Measurements from ENCODE around the gene UCK2. TPM values are rescaled to one million over a fixed set of nuclear protein-coding genes. Genes with fewer than 3 reads are reported as not detected.

UCK2 gene
- total RNA-seq, 1 donor from 2014 or later: 66.7 TPM

DNA sequence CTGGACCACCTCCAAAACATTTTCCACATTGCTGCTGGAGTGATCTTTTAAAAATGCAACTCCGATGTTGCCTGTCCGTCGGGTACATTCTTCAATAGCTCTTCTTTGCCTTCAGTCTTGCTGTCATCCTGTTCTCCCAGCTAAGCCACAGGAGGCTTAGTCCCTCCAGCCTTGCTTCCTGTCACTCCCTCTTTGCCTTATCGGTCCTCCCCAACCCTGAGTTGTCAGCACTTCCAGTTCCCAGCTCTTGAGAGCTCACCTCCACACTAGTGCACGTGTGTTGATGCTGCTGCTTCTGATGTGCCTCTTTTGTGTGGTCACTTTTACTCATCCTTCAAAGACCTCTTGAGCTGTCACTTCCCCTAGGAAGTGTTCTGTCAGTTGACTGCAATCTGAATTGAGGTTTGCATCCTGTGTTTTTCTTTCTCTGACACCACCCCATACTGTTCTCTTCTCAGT is 15.3 kb downstream of the UCK2 start:
- Mint-ChIP-seq H3K4me1 (peaks cover 52% of the 10 kb centered on the region), H3K27me3 (ENCODE audit: low read depth) (no peaks in the 10 kb centered on the region), H3K27ac (ENCODE audit: unreplicated experiment) (no peak overlapping the region), H3K9me3 (no peaks in the 10 kb centered on the region), H3K36me3 (ENCODE audit: low read depth) (peaks cover 4% of the 10 kb centered on the region), H3K4me3 (no peak overlapping the region)
- DNase-seq (ENCODE audit: low read depth, low spot score): no peak
- TF ChIP-seq, protein P1, sequence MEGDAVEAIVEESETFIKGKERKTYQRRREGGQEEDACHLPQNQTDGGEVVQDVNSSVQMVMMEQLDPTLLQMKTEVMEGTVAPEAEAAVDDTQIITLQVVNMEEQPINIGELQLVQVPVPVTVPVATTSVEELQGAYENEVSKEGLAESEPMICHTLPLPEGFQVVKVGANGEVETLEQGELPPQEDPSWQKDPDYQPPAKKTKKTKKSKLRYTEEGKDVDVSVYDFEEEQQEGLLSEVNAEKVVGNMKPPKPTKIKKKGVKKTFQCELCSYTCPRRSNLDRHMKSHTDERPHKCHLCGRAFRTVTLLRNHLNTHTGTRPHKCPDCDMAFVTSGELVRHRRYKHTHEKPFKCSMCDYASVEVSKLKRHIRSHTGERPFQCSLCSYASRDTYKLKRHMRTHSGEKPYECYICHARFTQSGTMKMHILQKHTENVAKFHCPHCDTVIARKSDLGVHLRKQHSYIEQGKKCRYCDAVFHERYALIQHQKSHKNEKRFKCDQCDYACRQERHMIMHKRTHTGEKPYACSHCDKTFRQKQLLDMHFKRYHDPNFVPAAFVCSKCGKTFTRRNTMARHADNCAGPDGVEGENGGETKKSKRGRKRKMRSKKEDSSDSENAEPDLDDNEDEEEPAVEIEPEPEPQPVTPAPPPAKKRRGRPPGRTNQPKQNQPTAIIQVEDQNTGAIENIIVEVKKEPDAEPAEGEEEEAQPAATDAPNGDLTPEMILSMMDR (conservative IDR thresholded peaks at IDR 0.05): no peak

DNA sequence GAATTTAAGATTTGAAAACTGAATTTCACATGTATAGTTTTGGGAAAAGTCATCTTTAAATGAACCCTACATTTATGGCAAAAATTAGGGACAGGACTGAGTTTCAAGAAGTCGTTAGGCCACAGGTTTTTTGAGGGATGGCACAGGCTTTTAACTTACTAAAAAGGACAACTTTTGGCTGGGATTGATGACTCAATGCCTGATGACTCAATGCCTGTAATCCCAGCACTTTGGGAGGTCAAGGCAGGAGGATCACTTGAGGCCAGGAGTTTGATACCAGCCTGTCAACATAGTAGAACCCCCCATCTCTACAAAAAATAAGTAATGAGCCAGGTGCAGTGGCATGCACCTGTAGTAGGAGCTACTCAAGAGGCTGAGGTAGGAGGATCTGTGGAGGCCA is 15.9 kb downstream of the UCK2 start:
- Mint-ChIP-seq H3K9me3 (no peaks in the 10 kb centered on the region), H3K27ac (ENCODE audit: unreplicated experiment) (no peak overlapping the region), H3K27me3 (ENCODE audit: low read depth) (no peaks in the 10 kb centered on the region), H3K4me3 (no peak overlapping the region), H3K36me3 (ENCODE audit: low read depth) (no peaks in the 10 kb centered on the region), H3K4me1 (peaks cover 46% of the 10 kb centered on the region)
- DNase-seq (ENCODE audit: low read depth, low spot score): no peak
- TF ChIP-seq, protein P1 (conservative IDR thresholded peaks at IDR 0.05): no peak

DNA sequence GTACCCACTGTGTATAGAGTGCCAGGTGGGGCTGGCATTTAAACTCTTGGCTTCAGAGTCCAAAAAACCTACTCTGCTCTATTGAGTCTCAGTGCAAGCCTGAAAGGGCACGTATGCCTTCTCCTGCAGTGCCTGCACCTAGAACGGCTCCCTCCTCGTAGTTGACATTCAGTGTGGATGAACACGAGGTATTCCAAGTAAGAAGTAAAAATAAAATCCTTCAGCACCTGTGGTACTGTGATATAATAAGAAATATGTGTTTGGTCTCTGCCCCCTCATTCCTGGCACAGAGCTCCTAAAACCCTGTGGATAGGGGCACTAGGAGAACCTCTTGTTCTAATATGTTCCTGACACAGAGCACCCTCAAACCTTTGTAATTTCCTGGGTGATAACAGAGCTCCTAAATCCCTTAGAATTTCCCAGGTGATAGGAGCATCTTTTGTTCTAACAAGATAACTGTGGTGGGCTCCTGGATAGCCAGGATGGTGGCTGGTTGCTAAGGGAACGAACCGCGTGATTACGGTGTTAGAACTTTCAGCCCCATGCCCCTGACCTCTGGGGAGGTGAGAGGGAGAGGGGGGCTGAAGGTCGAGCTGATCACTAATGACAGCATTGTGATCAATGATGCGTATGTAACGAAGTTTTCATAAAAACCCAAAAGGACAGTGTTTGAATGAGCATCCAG is 16.8 kb downstream of the UCK2 start:
- no peak for DNase-seq (ENCODE audit: low read depth, low spot score)
- Mint-ChIP-seq H3K36me3 (ENCODE audit: low read depth) (peaks cover 2% of the 10 kb centered on the region), H3K27ac (ENCODE audit: unreplicated experiment) (no peak overlapping the region), H3K4me1 (peaks cover 47% of the 10 kb centered on the region), H3K27me3 (ENCODE audit: low read depth) (no peaks in the 10 kb centered on the region), H3K9me3 (no peaks in the 10 kb centered on the region), H3K4me3 (no peak overlapping the region)
- TF ChIP-seq, protein P1 (conservative IDR thresholded peaks at IDR 0.05): no peak

DNA sequence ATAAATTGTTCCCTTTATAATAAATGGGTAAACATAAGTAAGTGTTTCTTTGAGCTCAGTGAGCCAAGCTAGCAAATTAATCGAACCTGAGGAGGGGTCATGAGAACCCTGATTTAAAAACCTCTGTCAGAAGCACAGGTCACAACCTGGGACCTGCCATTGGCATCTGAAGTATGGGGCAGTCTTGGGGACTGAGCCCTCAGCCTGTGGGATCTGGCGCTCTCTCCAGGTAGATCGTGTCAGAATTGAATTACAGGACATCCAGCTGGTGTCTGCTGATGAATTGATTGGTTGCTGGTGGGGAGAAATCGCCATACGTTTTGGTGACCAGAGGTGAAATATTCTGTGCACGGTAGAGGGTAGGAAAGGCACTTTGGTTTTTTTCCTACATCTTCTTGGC is 17.5 kb downstream of the UCK2 start:
- H3K27me3 Mint-ChIP-seq (ENCODE audit: low read depth): no peaks in the 10 kb centered on the region
- H3K9me3 Mint-ChIP-seq: no peaks in the 10 kb centered on the region
- TF ChIP-seq, protein P1 (conservative IDR thresholded peaks at IDR 0.05): no peak
- DNase-seq (ENCODE audit: low read depth, low spot score): no peak
- H3K36me3 Mint-ChIP-seq (ENCODE audit: low read depth): peaks cover 2% of the 10 kb centered on the region
- H3K27ac Mint-ChIP-seq (ENCODE audit: unreplicated experiment): no peak overlapping the region
- H3K4me3 Mint-ChIP-seq: no peak overlapping the region
- peaks cover 45% of the 10 kb centered on the region for H3K4me1 Mint-ChIP-seq

DNA sequence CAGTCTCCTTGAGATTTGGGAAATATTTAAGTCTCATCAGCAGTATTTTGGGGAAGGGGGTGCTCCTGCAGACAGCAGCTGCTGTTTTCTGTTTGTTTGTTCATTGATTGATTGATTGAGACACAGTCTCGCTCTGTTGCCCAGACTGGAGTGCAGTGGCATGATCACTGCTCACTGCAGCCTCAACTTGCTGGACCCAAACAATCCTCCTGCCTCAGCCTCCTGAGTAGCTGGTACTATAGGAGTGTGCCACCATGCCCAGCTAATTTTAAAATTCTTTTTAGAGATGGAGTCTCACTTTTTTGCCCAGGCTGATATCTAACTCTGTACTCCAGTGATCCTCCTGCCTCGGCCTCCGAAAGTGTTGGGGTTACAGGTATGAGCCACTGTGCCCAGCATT is 18.2 kb downstream of the UCK2 start:
- DNase-seq (ENCODE audit: low read depth, low spot score): no peak
- H3K27ac Mint-ChIP-seq (ENCODE audit: unreplicated experiment): no peak overlapping the region
- no peaks in the 10 kb centered on the region for H3K27me3 Mint-ChIP-seq (ENCODE audit: low read depth)
- H3K36me3 Mint-ChIP-seq (ENCODE audit: low read depth): peaks cover 2% of the 10 kb centered on the region
- H3K4me3 Mint-ChIP-seq: no peak overlapping the region
- H3K4me1 Mint-ChIP-seq: peaks cover 41% of the 10 kb centered on the region
- H3K9me3 Mint-ChIP-seq: no peaks in the 10 kb centered on the region
- TF ChIP-seq, protein P1 (conservative IDR thresholded peaks at IDR 0.05): no peak
